Neural progenitor cell (in vitro differentiated cells): Measurements from ENCODE around the gene BMP7. TPM values are rescaled to one million over a fixed set of nuclear protein-coding genes. Genes with fewer than 3 reads are reported as not detected.

Source experiments
- DNase-seq: peaks from one replicate; pipeline ENCODE4 v3.0.0-alpha.2; 2016; ENCODE audit warnings: low spot score
- H2AFZ ChIP-seq: fragments of 200-600 bp; sonication (generic); replicated peaks from 2 replicates; pipeline ENCODE4 v1.6.1; 2016; ENCODE audit warnings: antibody characterized with exemption
- H3F3A ChIP-seq: fragments of 200-600 bp; sonication (generic); 2 replicates; pipeline ENCODE4 v1.6.1; 2016; ENCODE audit warnings: antibody characterized with exemption, low read depth
- H3K27ac ChIP-seq: fragments of 200-600 bp; sonication (generic); 2 replicates; pipeline ENCODE4 v1.5.1; 2016; ENCODE audit warnings: mild to moderate bottlenecking
- H3K27me3 ChIP-seq: fragments of 200-600 bp; sonication (generic); 2 replicates; pipeline ENCODE4 v1.6.1; 2016; ENCODE audit warnings: mild to moderate bottlenecking, moderate library complexity
- H3K36me3 ChIP-seq: fragments of 200-600 bp; sonication (generic); 2 replicates; pipeline ENCODE4 v1.5.1; 2016
- H3K4me1 ChIP-seq: fragments of 200-600 bp; sonication (generic); 2 replicates; pipeline ENCODE4 v1.6.1; 2016; ENCODE audit warnings: mixed run types
- H3K4me2 ChIP-seq: fragments of 200-600 bp; sonication (generic); 2 replicates; pipeline ENCODE4 v1.6.1; 2016
- H3K4me3 ChIP-seq: fragments of 200-600 bp; sonication (generic); 2 replicates; pipeline ENCODE4 v1.5.1; 2016
- H3K79me2 ChIP-seq: fragments of 200-600 bp; sonication (generic); 2 replicates; pipeline ENCODE4 v1.6.1; 2016; ENCODE audit warnings: low read depth
- H3K9ac ChIP-seq: fragments of 200-600 bp; sonication (generic); 2 replicates; pipeline ENCODE4 v1.6.1; 2016
- H3K9me3 ChIP-seq: fragments of 200-600 bp; sonication (generic); 2 replicates; pipeline ENCODE4 v1.5.1; 2016; ENCODE audit warnings: low read depth
- H4K20me1 ChIP-seq: fragments of 200-600 bp; sonication (generic); 2 replicates; pipeline ENCODE4 v1.6.1; 2016; ENCODE audit warnings: low read depth
- H3K27ac Mint-ChIP-seq: 3 replicates; pipeline ENCODE4 v1.8.0; 2021; ENCODE audit warnings: mixed read lengths
- H3K27me3 Mint-ChIP-seq: 2 replicates; pipeline ENCODE4 v1.8.0; 2022; ENCODE audit warnings: low read depth, mild to moderate bottlenecking, inconsistent platforms, moderate library complexity, mixed read lengths; ENCODE audit not compliant: insufficient read depth
- H3K36me3 Mint-ChIP-seq: 3 replicates; pipeline ENCODE4 v1.8.0; 2021; ENCODE audit warnings: mixed read lengths
- H3K4me1 Mint-ChIP-seq: 3 replicates; pipeline ENCODE4 v1.8.0; 2021; ENCODE audit warnings: mixed read lengths
- H3K4me3 Mint-ChIP-seq: 3 replicates; pipeline ENCODE4 v1.8.0; 2021; ENCODE audit warnings: mild to moderate bottlenecking, moderate library complexity, mixed read lengths
- H3K9me3 Mint-ChIP-seq: 3 replicates; pipeline ENCODE4 v1.8.0; 2020; ENCODE audit warnings: mixed read lengths
- EZH2 ChIP-seq: fragments of 200-600 bp; sonication (generic); IDR thresholded peaks from 2 replicates; pipeline ENCODE4 v1.6.1; 2017; ENCODE audit warnings: antibody characterized with exemption, mild to moderate bottlenecking, moderate library complexity
- EZH2phosphoT487 ChIP-seq: fragments of 200-600 bp; sonication (generic); IDR thresholded peaks from 2 replicates; pipeline ENCODE4 v1.6.1; 2017; ENCODE audit warnings: antibody characterized with exemption
- total RNA-seq: library from RNA; depleted of rRNA; stranded (reverse); fragments of >200 nt; gene quantifications from 2 replicates; pipeline ENCODE4 v1.2.3, GENCODE V29; 2015; ENCODE audit warnings: low replicate concordance
- TF ChIP-seq, protein P1 (sequence below): fragments of 200-600 bp; sonication (generic); IDR thresholded peaks from 2 replicates; pipeline ENCODE4 v1.5.1; 2017; ENCODE audit warnings: antibody characterized with exemption, mild to moderate bottlenecking

BMP7 gene
- total RNA-seq, 1 donor from 2014 or later = 11.2 TPM

DNA sequence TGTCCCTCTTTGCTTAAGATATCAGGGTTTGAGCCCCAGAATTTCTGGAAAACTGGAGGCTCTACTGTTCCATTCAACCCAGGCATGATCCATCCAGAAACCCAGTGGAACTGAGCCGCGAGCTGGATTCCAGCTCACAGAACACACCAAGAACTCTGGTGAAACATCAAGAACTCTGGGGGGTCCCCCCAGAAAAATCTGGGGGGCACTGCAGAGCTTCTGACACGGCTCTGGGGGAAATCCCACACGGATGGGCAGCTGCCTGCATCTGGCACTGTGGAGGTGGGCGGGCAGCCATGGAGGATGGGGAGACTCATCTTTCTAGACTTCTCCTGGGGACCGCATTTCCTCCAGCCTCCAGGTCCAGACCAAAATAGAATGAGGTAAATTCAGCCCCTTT lies 51.0 kb downstream of the BMP7 start:
- H3K36me3 Mint-ChIP-seq = peaks cover 23% of the 10 kb centered on the region
- Histone ChIP-seq H2AFZ (no peak overlapping the region), H4K20me1 (peaks cover 19% of the 10 kb centered on the region), H3K9ac (no peak overlapping the region), H3K4me1 (peaks cover 25% of the 10 kb centered on the region), H3K27me3 (no peaks in the 10 kb centered on the region), H3K9me3 (no peaks in the 10 kb centered on the region), H3K27ac (no peak overlapping the region), H3K36me3 (no peaks in the 10 kb centered on the region), H3F3A (peaks cover 33% of the 10 kb centered on the region), H3K4me3 (no peak overlapping the region), H3K79me2 (no peaks in the 10 kb centered on the region), H3K4me2 (no peak overlapping the region)
- H3K9me3 Mint-ChIP-seq = no peaks in the 10 kb centered on the region
- no peak for DNase-seq
- peaks cover 55% of the 10 kb centered on the region for H3K4me1 Mint-ChIP-seq
- H3K4me3 Mint-ChIP-seq = peak overlapping the region; percentile 26
- TF ChIP-seq EZH2phosphoT487 (no peak), EZH2 (no peak)
- TF ChIP-seq, protein P1, sequence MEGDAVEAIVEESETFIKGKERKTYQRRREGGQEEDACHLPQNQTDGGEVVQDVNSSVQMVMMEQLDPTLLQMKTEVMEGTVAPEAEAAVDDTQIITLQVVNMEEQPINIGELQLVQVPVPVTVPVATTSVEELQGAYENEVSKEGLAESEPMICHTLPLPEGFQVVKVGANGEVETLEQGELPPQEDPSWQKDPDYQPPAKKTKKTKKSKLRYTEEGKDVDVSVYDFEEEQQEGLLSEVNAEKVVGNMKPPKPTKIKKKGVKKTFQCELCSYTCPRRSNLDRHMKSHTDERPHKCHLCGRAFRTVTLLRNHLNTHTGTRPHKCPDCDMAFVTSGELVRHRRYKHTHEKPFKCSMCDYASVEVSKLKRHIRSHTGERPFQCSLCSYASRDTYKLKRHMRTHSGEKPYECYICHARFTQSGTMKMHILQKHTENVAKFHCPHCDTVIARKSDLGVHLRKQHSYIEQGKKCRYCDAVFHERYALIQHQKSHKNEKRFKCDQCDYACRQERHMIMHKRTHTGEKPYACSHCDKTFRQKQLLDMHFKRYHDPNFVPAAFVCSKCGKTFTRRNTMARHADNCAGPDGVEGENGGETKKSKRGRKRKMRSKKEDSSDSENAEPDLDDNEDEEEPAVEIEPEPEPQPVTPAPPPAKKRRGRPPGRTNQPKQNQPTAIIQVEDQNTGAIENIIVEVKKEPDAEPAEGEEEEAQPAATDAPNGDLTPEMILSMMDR = no peak
- peaks cover 6% of the 10 kb centered on the region for H3K27me3 Mint-ChIP-seq
- no peak overlapping the region for H3K27ac Mint-ChIP-seq

DNA sequence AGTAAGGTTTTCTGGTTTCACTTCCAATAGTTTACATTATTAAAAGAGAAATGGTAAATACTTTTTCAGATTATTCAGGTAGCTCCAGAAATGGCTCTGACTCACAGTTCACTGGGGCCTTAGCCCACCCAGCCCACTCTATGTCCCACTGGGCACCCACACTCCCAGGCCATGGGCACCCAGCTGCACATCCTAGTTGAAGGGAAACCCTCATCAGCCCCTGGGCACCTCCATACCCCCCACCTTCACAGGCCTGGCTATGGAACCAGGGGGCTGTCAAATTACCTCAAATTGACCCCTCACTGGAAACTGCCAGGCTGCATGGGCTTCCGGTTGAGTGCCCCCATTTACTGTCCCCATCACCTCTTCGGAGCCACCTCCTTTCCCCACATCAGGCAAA lies 51.5 kb downstream of the BMP7 start:
- Histone ChIP-seq H3K36me3 (no peaks in the 10 kb centered on the region), H3K9ac (no peak overlapping the region), H3K4me2 (no peak overlapping the region), H3F3A (peaks cover 34% of the 10 kb centered on the region), H3K4me3 (no peak overlapping the region), H3K9me3 (no peaks in the 10 kb centered on the region), H3K27ac (no peak overlapping the region), H4K20me1 (peaks cover 19% of the 10 kb centered on the region), H3K27me3 (no peaks in the 10 kb centered on the region), H2AFZ (no peak overlapping the region), H3K4me1 (peaks cover 26% of the 10 kb centered on the region), H3K79me2 (no peaks in the 10 kb centered on the region)
- H3K4me3 Mint-ChIP-seq = no peak overlapping the region
- no peaks in the 10 kb centered on the region for H3K9me3 Mint-ChIP-seq
- peaks cover 6% of the 10 kb centered on the region for H3K27me3 Mint-ChIP-seq
- H3K27ac Mint-ChIP-seq = no peak overlapping the region
- peaks cover 22% of the 10 kb centered on the region for H3K36me3 Mint-ChIP-seq
- TF ChIP-seq EZH2 (no peak), EZH2phosphoT487 (no peak)
- TF ChIP-seq, protein P1 = no peak
- no peak for DNase-seq
- peaks cover 59% of the 10 kb centered on the region for H3K4me1 Mint-ChIP-seq

DNA sequence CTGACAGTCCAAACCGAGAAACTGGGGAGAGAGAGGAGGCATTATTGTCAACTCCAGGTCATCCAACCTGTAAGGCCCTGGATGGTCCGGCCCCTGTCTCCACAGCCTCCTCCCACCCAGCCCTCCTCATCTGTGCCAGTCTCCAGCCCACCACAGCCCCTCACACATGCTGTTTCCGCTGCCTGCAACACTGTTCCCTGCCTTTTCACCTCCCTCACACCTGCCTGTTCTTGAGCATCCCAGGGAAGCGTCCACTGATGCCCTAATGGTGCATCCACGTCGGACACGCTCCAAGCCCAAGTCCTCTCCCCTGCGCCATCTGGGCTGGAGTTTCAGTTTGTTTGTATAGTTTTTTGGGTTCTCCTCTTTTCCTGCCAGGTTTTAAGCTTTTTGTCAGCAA lies 52.0 kb downstream of the BMP7 start:
- Mint-ChIP-seq H3K27me3 (peaks cover 6% of the 10 kb centered on the region), H3K9me3 (no peaks in the 10 kb centered on the region), H3K4me1 (peaks cover 62% of the 10 kb centered on the region), H3K27ac (peak overlapping the region; percentile 52), H3K36me3 (peaks cover 22% of the 10 kb centered on the region), H3K4me3 (no peak overlapping the region)
- H3K27ac ChIP-seq = no peak overlapping the region
- no peaks in the 10 kb centered on the region for H3K27me3 ChIP-seq
- no peak overlapping the region for H3K4me2 ChIP-seq
- peaks cover 26% of the 10 kb centered on the region for H3K4me1 ChIP-seq
- TF ChIP-seq EZH2 (no peak), EZH2phosphoT487 (no peak)
- TF ChIP-seq, protein P1 = no peak
- no peak overlapping the region for H3K4me3 ChIP-seq
- H3K79me2 ChIP-seq = no peaks in the 10 kb centered on the region
- H4K20me1 ChIP-seq = peaks cover 19% of the 10 kb centered on the region
- peaks cover 34% of the 10 kb centered on the region for H3F3A ChIP-seq
- H2AFZ ChIP-seq = no peak overlapping the region
- H3K36me3 ChIP-seq = no peaks in the 10 kb centered on the region
- no peak overlapping the region for H3K9ac ChIP-seq
- DNase-seq = no peak
- H3K9me3 ChIP-seq = no peaks in the 10 kb centered on the region
